ENCODE data around the gene STXBP5. TPM values are rescaled to one million over a fixed set of nuclear protein-coding genes. Genes with fewer than 3 reads are reported as not detected.

Gene STXBP5
- total RNA-seq, 4 donors from 2014 or later: 46.7 to 60.5 (median 50.6) TPM

DNA sequence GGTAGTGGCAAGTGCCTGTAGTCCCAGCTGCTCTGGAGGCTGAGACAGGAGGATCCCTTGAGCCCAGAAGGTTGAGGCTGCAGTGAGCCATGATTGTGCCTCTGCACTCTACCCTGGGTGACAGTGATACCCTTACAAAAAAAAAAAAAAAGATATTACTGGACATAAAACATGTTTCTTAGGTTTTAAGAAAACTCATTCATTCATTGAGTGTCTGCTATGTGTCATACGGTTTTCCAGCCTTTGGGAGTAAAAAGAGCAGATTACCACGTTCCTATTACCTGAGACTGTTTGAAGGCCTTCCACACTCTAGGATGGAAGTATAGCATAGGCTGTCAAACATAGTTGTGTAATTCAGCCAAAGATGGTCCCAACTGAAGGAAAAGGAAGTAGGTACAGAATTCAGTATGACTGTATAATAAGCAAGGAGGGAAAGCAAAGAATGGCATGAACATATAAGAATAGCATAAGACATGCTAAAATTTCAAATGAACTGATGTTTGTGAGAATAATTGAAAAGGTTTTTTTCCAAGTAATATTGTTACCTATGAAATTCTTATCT lies 22.0 kb downstream of the STXBP5 start:
- H3K4me3 ChIP-seq (ENCODE audit: low read depth, poor library complexity, severe bottlenecking): no peak overlapping the region
- intact Hi-C loops (cut with DNase I; ENCODE audit: low total_unique reads): no loop called here
- WGBS, 2 donors: 93 to 94% methylated on average over 2 of the region's 2 CpGs
- no peak for DNase-seq (ENCODE audit: low spot score in 2 of 2)
- TF ChIP-seq, protein P1, sequence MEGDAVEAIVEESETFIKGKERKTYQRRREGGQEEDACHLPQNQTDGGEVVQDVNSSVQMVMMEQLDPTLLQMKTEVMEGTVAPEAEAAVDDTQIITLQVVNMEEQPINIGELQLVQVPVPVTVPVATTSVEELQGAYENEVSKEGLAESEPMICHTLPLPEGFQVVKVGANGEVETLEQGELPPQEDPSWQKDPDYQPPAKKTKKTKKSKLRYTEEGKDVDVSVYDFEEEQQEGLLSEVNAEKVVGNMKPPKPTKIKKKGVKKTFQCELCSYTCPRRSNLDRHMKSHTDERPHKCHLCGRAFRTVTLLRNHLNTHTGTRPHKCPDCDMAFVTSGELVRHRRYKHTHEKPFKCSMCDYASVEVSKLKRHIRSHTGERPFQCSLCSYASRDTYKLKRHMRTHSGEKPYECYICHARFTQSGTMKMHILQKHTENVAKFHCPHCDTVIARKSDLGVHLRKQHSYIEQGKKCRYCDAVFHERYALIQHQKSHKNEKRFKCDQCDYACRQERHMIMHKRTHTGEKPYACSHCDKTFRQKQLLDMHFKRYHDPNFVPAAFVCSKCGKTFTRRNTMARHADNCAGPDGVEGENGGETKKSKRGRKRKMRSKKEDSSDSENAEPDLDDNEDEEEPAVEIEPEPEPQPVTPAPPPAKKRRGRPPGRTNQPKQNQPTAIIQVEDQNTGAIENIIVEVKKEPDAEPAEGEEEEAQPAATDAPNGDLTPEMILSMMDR (IDR thresholded peaks at IDR 0.05): no peak
- TF ChIP-seq POLR2A (IDR thresholded peaks at IDR 0.05): no peak

DNA sequence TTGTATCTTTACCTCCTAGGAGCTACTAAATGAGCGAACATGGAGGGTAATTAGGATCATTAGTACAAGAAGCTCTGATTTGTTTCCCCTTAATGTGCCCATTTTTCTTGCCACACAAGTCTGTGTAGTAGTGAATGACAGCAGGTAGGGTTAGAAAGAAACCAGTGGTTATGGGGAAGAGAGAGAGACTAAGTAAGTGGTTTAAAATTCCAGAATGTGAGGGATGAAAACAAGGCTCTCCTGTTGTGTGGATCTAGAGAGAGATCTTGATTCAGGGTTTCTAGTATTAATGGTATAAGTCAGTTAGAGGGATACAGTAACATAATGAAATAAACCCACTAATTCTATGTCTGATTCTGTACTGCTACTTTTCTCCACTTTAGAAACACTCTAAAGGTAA lies 22.7 kb downstream of the STXBP5 start:
- H3K4me3 ChIP-seq (ENCODE audit: low read depth, poor library complexity, severe bottlenecking): no peak overlapping the region
- TF ChIP-seq, protein P1 (IDR thresholded peaks at IDR 0.05): no peak
- no peak for TF ChIP-seq POLR2A (IDR thresholded peaks at IDR 0.05)
- intact Hi-C loops (cut with DNase I; ENCODE audit: low total_unique reads): no loop called here
- 98 to 100% methylated on average over 1 of the region's 1 CpG for WGBS, 2 donors
- no peak for DNase-seq (ENCODE audit: low spot score in 2 of 2)

DNA sequence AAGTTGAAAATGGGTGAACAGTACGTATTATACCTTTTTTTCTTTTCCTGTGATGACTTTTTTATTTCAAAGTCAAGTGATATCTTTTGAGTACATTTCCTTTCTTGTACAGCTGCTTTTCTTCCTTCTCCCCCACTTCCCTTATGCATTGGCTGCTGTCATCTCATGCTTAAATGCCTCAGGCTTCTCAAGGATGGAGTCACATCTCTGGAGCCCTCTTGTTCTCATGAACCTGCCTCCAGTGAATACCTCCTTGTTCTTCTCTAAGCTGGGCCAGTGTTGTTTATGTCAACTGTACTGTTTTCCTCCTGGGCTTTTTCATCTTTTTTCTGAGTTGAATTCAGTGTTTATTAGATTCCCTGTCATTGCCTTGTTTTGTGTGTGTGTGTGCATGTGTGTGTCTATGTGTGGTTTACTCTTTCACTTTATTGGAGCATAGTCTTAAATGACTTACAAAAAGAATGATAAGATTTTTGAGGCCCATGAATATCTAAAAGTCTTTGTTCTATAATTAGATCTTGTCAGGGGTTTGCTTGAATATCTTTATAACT lies 23.6 kb downstream of the STXBP5 start:
- no peak for DNase-seq (ENCODE audit: low spot score in 2 of 2)
- TF ChIP-seq, protein P1 (IDR thresholded peaks at IDR 0.05): no peak
- TF ChIP-seq POLR2A (IDR thresholded peaks at IDR 0.05): no peak
- 61 to 82% methylated on average over 1 of the region's 1 CpG for WGBS, 2 donors
- no peak overlapping the region for H3K4me3 ChIP-seq (ENCODE audit: low read depth, poor library complexity, severe bottlenecking)
- intact Hi-C loops (cut with DNase I; ENCODE audit: low total_unique reads): no loop called here

DNA sequence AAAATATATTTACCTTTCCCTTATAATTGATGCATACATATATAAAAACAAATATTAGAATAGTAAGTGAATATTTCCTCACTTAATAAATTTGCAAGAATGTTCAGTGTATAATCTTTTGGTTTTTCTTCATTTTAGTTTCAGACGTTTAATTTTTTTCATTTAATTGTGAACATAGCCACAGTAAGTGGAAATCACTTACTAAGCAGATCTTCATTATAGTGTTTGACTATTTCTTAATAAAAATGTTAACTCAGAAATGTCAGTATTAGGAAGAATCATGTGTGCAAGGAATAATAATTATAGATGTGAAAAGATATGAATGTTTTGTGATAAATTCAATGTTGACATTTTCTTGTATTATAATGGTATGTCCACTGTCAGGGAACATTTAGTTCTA lies 27.4 kb downstream of the STXBP5 start:
- WGBS, 2 donors: 67 to 74% methylated on average over 1 of the region's 1 CpG
- intact Hi-C loops (cut with DNase I; ENCODE audit: low total_unique reads): no loop called here

DNA sequence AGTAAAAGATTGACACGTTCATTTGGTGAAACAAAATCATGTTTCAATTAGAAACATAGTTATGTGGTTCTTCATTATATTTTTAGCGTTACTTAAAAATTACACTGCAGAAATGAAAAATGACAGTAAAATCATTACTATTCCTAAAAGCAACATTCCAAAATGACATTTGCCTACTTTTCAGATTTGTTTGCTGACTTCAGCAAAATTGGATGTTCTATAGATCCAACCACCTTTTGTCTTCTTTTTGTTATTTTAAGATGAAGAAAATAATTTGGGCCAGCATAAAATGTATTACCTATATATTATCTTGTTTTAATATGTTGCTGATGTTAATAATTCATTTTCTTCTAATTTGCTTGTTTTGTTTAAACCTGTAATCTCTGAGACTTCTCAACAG lies 30.5 kb downstream of the STXBP5 start:
- TF ChIP-seq POLR2A (IDR thresholded peaks at IDR 0.05): no peak
- TF ChIP-seq, protein P1 (IDR thresholded peaks at IDR 0.05): no peak
- intact Hi-C loops (cut with DNase I; ENCODE audit: low total_unique reads): no loop called here
- DNase-seq (ENCODE audit: low spot score in 2 of 2): no peak
- H3K4me3 ChIP-seq (ENCODE audit: low read depth, poor library complexity, severe bottlenecking): no peak overlapping the region
- WGBS, 2 donors: 83 to 87% methylated on average over 2 of the region's 2 CpGs

More for the DNA sequence above, 27.4 kb downstream of the STXBP5 start:
- TF ChIP-seq, protein P1 (IDR thresholded peaks at IDR 0.05): no peak
- no peak for DNase-seq (ENCODE audit: low spot score in 2 of 2)
- no peak overlapping the region for H3K4me3 ChIP-seq (ENCODE audit: low read depth, poor library complexity, severe bottlenecking)

DNA sequence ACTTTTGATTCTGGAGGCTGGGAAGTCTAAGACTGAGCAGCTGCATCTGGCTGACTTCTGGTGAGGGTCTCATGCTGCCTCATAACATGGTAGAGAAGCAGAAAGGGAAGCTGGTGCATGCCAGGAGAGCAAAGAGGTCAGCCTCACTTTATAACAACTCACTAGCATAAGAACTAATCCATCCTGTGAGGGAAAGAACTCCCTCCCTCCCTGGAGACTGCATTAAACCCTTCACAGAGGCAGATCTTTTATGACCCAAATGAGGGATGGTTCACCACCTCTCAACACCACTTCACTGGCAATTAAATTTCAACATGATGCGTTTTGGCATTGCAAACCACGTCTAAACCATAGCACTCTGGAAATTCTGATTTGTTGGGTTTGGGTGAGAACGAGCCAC lies 33.9 kb downstream of the STXBP5 start:
- DNase-seq (ENCODE audit: low spot score in 2 of 2): no peak
- no peak overlapping the region for H3K4me3 ChIP-seq (ENCODE audit: low read depth, poor library complexity, severe bottlenecking)
- 88 to 91% methylated on average over 3 of the region's 3 CpGs for WGBS, 2 donors
- intact Hi-C loops (cut with DNase I; ENCODE audit: low total_unique reads): no loop called here
- TF ChIP-seq, protein P1 (IDR thresholded peaks at IDR 0.05): no peak
- TF ChIP-seq POLR2A (IDR thresholded peaks at IDR 0.05): no peak

Data from lower leg skin (tissue), 4 donors.